GM18498 (cell line): ENCODE measurements around the gene GPR141.

Experiments
- ATAC-seq: cut with Tn5 transposase; IDR thresholded peaks from one replicate; pipeline ENCODE4 v1.9.1; 2021; ENCODE audit warnings: mild to moderate bottlenecking, moderate library complexity; ENCODE audit not compliant: unreplicated experiment

The GPR141 gene

GRCh38 chr7:37729181-37729580, 45.6 kb downstream of the GPR141 start:
- ATAC-seq: no peak

GRCh38 chr7:37730501-37730900, 46.9 kb downstream of the GPR141 start:
- no peak for ATAC-seq

- ATAC-seq: peak; percentile 85
These were observed 48.7 kb downstream of the GPR141 start for GRCh38 chr7:37732253-37732652.

GRCh38 chr7:37732888-37733287, 49.3 kb downstream of the GPR141 start:
- no peak for ATAC-seq

- ATAC-seq: no peak
These were observed 51.6 kb downstream of the GPR141 start for GRCh38 chr7:37735196-37735595.

GRCh38 chr7:37738321-37738720, 54.8 kb downstream of the GPR141 start:
- ATAC-seq: no peak

- no peak for ATAC-seq
These were observed 56.8 kb downstream of the GPR141 start for GRCh38 chr7:37740398-37740797.

GRCh38 chr7:37741776-37742175, 58.2 kb downstream of the GPR141 start:
- no peak for ATAC-seq

- ATAC-seq: no peak
These were observed 67.5 kb downstream of the GPR141 start for GRCh38 chr7:37751096-37751495.

GRCh38 chr7:37753398-37754050, 70.0 kb downstream of the GPR141 start:
- no peak for ATAC-seq

- no peak for ATAC-seq
These were observed 73.4 kb downstream of the GPR141 start for GRCh38 chr7:37756797-37757551.

- ATAC-seq: no peak
These were observed 74.0 kb downstream of the GPR141 start for GRCh38 chr7:37757563-37757962.

- no peak for ATAC-seq
These were observed 75.0 kb downstream of the GPR141 start for GRCh38 chr7:37758501-37759045.

GRCh38 chr7:37759526-37759925, 76.0 kb downstream of the GPR141 start:
- ATAC-seq: no peak

- no peak for ATAC-seq
These were observed 81.9 kb downstream of the GPR141 start for GRCh38 chr7:37765421-37765829.

- ATAC-seq: peak; percentile 83
These were observed 82.4 kb downstream of the GPR141 start for GRCh38 chr7:37765872-37766525.

GRCh38 chr7:37768611-37769010, 85.0 kb downstream of the GPR141 start:
- no peak for ATAC-seq

GRCh38 chr7:37769291-37769690, 85.7 kb downstream of the GPR141 start:
- ATAC-seq: no peak

- no peak for ATAC-seq
These were observed 86.2 kb downstream of the GPR141 start for GRCh38 chr7:37769726-37770125.

- no peak for ATAC-seq
These were observed 87.3 kb downstream of the GPR141 start for GRCh38 chr7:37770838-37771237.

- no peak for ATAC-seq
These were observed 87.8 kb downstream of the GPR141 start for GRCh38 chr7:37771342-37771741.

- ATAC-seq: no peak
These were observed 88.2 kb downstream of the GPR141 start for GRCh38 chr7:37771801-37772200.
